22Rv1 (cell line): ENCODE measurements around the gene MICOS13.
A peak's percentile ranks its signal among the peaks of the same experiment; 100 is the strongest.

Experiments
- H3K27ac ChIP-seq: fragments of 450-650 bp; 2 replicates; pipeline ENCODE4 v1.5.1; 2017
- CTCF ChIP-seq: fragments of 450-650 bp; IDR thresholded peaks from 2 replicates; pipeline ENCODE4 v1.5.1; 2017; ENCODE audit warnings: mild to moderate bottlenecking
- ZFX ChIP-seq: fragments of 450-650 bp; IDR thresholded peaks from 2 replicates; pipeline ENCODE4 v1.6.1; 2017; ENCODE audit warnings: antibody characterized with exemption, borderline replicate concordance

MICOS13 gene

GRCh38 chr19:5717215-5717935 lies 37.1 kb upstream of the MICOS13 start:
- H3K27ac ChIP-seq, result 0 out of 2 replicates have a peak overlapping the region, but pooled peaks have one; percentile 95
- no peak for TF ChIP-seq CTCF
- TF ChIP-seq ZFX, result no peak

- H3K27ac ChIP-seq, result no peak overlapping the region
- TF ChIP-seq ZFX (no peak), CTCF (no peak)
Measured at GRCh38 chr19:5714816-5715215, 34.5 kb upstream of the MICOS13 start.

GRCh38 chr19:5713228-5713627 lies 32.9 kb upstream of the MICOS13 start:
- TF ChIP-seq ZFX, result no peak

GRCh38 chr19:5711713-5712161 lies 31.4 kb upstream of the MICOS13 start:
- no peak overlapping the region for H3K27ac ChIP-seq
- no peak for TF ChIP-seq ZFX
- TF ChIP-seq CTCF, result no peak

More at GRCh38 chr19:5713228-5713627, 32.9 kb upstream of the MICOS13 start:
- no peak overlapping the region for H3K27ac ChIP-seq

- H3K27ac ChIP-seq, result no peak overlapping the region
- TF ChIP-seq CTCF (no peak), ZFX (no peak)
Measured at GRCh38 chr19:5711025-5711424, 30.7 kb upstream of the MICOS13 start.

GRCh38 chr19:5707576-5708575 lies 27.6 kb upstream of the MICOS13 start:
- no peak overlapping the region for H3K27ac ChIP-seq
- TF ChIP-seq ZFX (no peak), CTCF (no peak)

GRCh38 chr19:5706876-5707573 lies 26.7 kb upstream of the MICOS13 start:
- H3K27ac ChIP-seq, result no peak overlapping the region
- TF ChIP-seq CTCF, result no peak
- TF ChIP-seq ZFX, result no peak
